ENCODE measurements around the gene ZIC4. TPM values are rescaled to one million over a fixed set of nuclear protein-coding genes. Genes with fewer than 3 reads are reported as not detected.

ZIC4 gene
- total and polyA plus RNA-seq, 10 of the 15 experiments (the other 5 are each of a cell fraction or from before 2014, with no cell fraction given): not detected

DNA sequence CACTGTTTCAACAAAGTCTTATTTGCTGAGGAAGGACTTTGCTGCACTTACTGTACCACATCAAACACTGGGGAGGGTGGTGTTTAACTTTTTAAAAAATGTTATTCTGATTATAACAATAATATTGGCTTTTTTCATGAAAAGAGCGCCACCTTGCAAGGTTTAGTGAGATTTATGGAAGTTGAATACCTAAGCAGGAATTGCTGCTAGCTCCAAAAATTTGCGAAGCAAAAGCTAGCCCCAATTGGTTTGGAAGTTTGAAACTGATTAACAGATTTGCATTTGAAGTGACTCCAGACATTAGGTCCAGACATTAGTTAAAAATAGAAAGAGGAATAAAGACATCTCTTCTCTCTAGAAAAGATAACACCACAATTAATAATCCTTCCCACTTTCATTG lies 9.5 kb upstream of the ZIC4 start (continued):
- no peak for TF ChIP-seq SPI1 (IDR thresholded peaks at IDR 0.05; ENCODE audit: borderline replicate concordance, insufficient read depth, low read depth, low read length)
- TF ChIP-seq ATF2 (IDR thresholded peaks at IDR 0.05; ENCODE audit: low read length): no peak
- TF ChIP-seq ZNF217 (IDR thresholded peaks at IDR 0.05): no peak
- no peak for TF ChIP-seq ATF3 (IDR thresholded peaks at IDR 0.05; ENCODE audit: borderline replicate concordance, extremely low read depth, low read depth, low read length)
- TF ChIP-seq, protein P1, sequence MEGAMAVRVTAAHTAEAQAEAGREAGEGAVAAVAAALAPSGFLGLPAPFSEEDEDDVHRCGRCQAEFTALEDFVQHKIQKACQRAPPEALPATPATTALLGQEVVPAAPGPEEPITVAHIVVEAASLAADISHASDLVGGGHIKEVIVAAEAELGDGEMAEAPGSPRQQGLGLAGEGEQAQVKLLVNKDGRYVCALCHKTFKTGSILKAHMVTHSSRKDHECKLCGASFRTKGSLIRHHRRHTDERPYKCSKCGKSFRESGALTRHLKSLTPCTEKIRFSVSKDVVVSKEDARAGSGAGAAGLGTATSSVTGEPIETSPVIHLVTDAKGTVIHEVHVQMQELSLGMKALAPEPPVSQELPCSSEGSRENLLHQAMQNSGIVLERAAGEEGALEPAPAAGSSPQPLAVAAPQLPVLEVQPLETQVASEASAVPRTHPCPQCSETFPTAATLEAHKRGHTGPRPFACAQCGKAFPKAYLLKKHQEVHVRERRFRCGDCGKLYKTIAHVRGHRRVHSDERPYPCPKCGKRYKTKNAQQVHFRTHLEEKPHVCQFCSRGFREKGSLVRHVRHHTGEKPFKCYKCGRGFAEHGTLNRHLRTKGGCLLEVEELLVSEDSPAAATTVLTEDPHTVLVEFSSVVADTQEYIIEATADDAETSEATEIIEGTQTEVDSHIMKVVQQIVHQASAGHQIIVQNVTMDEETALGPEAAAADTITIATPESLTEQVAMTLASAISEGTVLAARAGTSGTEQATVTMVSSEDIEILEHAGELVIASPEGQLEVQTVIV (IDR thresholded peaks at IDR 0.05; ENCODE audit: borderline replicate concordance, partially characterized antibody): no peak
- no peak for TF ChIP-seq GATAD2B (conservative IDR thresholded peaks at IDR 0.05; ENCODE audit: low read depth)
- TF ChIP-seq, protein P2, sequence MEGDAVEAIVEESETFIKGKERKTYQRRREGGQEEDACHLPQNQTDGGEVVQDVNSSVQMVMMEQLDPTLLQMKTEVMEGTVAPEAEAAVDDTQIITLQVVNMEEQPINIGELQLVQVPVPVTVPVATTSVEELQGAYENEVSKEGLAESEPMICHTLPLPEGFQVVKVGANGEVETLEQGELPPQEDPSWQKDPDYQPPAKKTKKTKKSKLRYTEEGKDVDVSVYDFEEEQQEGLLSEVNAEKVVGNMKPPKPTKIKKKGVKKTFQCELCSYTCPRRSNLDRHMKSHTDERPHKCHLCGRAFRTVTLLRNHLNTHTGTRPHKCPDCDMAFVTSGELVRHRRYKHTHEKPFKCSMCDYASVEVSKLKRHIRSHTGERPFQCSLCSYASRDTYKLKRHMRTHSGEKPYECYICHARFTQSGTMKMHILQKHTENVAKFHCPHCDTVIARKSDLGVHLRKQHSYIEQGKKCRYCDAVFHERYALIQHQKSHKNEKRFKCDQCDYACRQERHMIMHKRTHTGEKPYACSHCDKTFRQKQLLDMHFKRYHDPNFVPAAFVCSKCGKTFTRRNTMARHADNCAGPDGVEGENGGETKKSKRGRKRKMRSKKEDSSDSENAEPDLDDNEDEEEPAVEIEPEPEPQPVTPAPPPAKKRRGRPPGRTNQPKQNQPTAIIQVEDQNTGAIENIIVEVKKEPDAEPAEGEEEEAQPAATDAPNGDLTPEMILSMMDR (IDR thresholded peaks at IDR 0.05 in 2 of 3, conservative IDR thresholded peaks at IDR 0.05 in 1 of 3; ENCODE audit: control insufficient read depth in 2 of 3, extremely low read depth in 1 of 3, insufficient read depth in 1 of 3, low read depth in 3 of 3, low read length in 3 of 3): no peak
- TF ChIP-seq RUNX3 (IDR thresholded peaks at IDR 0.05; ENCODE audit: low read length): no peak
- no peak for TF ChIP-seq NRF1 (conservative IDR thresholded peaks at IDR 0.05; ENCODE audit: low read depth, low read length)
- TF ChIP-seq, protein P3, sequence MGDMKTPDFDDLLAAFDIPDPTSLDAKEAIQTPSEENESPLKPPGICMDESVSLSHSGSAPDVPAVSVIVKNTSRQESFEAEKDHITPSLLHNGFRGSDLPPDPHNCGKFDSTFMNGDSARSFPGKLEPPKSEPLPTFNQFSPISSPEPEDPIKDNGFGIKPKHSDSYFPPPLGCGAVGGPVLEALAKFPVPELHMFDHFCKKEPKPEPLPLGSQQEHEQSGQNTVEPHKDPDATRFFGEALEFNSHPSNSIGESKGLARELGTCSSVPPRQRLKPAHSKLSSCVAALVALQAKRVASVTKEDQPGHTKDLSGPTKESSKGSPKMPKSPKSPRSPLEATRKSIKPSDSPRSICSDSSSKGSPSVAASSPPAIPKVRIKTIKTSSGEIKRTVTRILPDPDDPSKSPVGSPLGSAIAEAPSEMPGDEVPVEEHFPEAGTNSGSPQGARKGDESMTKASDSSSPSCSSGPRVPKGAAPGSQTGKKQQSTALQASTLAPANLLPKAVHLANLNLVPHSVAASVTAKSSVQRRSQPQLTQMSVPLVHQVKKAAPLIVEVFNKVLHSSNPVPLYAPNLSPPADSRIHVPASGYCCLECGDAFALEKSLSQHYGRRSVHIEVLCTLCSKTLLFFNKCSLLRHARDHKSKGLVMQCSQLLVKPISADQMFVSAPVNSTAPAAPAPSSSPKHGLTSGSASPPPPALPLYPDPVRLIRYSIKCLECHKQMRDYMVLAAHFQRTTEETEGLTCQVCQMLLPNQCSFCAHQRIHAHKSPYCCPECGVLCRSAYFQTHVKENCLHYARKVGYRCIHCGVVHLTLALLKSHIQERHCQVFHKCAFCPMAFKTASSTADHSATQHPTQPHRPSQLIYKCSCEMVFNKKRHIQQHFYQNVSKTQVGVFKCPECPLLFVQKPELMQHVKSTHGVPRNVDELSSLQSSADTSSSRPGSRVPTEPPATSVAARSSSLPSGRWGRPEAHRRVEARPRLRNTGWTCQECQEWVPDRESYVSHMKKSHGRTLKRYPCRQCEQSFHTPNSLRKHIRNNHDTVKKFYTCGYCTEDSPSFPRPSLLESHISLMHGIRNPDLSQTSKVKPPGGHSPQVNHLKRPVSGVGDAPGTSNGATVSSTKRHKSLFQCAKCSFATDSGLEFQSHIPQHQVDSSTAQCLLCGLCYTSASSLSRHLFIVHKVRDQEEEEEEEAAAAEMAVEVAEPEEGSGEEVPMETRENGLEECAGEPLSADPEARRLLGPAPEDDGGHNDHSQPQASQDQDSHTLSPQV (IDR thresholded peaks at IDR 0.05): no peak
- TF ChIP-seq, protein P4, sequence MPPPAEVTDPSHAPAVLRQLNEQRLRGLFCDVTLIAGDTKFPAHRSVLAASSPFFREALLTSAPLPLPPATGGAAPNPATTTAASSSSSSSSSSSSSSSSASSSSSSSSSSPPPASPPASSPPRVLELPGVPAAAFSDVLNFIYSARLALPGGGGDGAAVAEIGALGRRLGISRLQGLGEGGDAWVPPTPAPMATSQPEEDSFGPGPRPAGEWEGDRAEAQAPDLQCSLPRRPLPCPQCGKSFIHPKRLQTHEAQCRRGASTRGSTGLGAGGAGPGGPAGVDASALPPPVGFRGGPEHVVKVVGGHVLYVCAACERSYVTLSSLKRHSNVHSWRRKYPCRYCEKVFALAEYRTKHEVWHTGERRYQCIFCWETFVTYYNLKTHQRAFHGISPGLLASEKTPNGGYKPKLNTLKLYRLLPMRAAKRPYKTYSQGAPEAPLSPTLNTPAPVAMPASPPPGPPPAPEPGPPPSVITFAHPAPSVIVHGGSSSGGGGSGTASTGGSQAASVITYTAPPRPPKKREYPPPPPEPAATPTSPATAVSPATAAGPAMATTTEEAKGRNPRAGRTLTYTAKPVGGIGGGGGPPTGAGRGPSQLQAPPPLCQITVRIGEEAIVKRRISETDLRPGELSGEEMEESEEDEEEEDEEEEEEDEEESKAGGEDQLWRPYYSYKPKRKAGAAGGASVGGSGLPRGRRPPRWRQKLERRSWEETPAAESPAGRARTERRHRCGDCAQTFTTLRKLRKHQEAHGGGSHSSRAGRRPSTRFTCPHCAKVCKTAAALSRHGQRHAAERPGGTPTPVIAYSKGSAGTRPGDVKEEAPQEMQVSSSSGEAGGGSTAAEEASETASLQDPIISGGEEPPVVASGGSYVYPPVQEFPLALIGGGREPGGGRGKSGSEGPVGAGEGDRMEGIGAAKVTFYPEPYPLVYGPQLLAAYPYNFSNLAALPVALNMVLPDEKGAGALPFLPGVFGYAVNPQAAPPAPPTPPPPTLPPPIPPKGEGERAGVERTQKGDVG (CRISPR knock-in tag; IDR thresholded peaks at IDR 0.05): no peak

Measured in GM12878 (cell line).